GM23338 (cell line): ENCODE results near the gene COL8A2. TPM values are rescaled to one million over a fixed set of nuclear protein-coding genes. Genes with fewer than 3 reads are reported as not detected.

ENCODE experiments used
- ATAC-seq: fragments of 200-7000 bp; cut with Tn5 transposase; 3 replicates; pipeline ENCODE4 v1.9.1; 2020
- DNase-seq: peaks from one replicate; pipeline ENCODE4 v3.0.0-alpha.2; 2015; ENCODE audit warnings: low spot score
- H2AFZ ChIP-seq: fragments of 200-600 bp; sonication (generic); 2 replicates; pipeline ENCODE4 v1.8.0; 2016; ENCODE audit warnings: antibody characterized with exemption, mild to moderate bottlenecking, moderate library complexity
- H3F3A ChIP-seq: fragments of 200-600 bp; sonication (generic); replicated peaks from 2 replicates; pipeline ENCODE4 v1.8.0; 2017; ENCODE audit warnings: antibody characterized with exemption, mixed run types, low read depth
- H3K27ac ChIP-seq: fragments of 200-600 bp; sonication (generic); 2 replicates; pipeline ENCODE4 v1.6.1; 2016; ENCODE audit warnings: low read depth
- H3K27me3 ChIP-seq: fragments of 200-600 bp; sonication (generic); 2 replicates; pipeline ENCODE4 v1.8.0; 2016; ENCODE audit warnings: mild to moderate bottlenecking, mixed run types, moderate library complexity; ENCODE audit not compliant: insufficient read depth
- H3K36me3 ChIP-seq: fragments of 200-600 bp; sonication (generic); 2 replicates; pipeline ENCODE4 v1.8.0; 2016; ENCODE audit warnings: mild to moderate bottlenecking; ENCODE audit not compliant: insufficient read depth
- H3K4me1 ChIP-seq: fragments of 200-600 bp; sonication (generic); 2 replicates; pipeline ENCODE4 v1.8.0; 2016; ENCODE audit warnings: mild to moderate bottlenecking, moderate library complexity; ENCODE audit not compliant: insufficient read depth
- H3K4me2 ChIP-seq: fragments of 200-600 bp; sonication (generic); 2 replicates; pipeline ENCODE4 v1.7.1; 2017; ENCODE audit warnings: mixed run types
- H3K4me3 ChIP-seq: fragments of 200-600 bp; sonication (generic); 2 replicates; pipeline ENCODE4 v1.6.1; 2016; ENCODE audit warnings: mixed run types
- H3K79me2 ChIP-seq: fragments of 200-600 bp; sonication (generic); replicated peaks from 2 replicates; pipeline ENCODE4 v1.8.0; 2017; ENCODE audit warnings: mild to moderate bottlenecking; ENCODE audit not compliant: insufficient read depth
- H3K9me2 ChIP-seq: fragments of 200-600 bp; sonication (generic); 2 replicates; pipeline ENCODE4 v1.8.0; 2017; ENCODE audit not compliant: insufficient read depth
- H4K20me1 ChIP-seq: fragments of 200-600 bp; sonication (generic); replicated peaks from 2 replicates; pipeline ENCODE4 v1.8.0; 2017; ENCODE audit warnings: mild to moderate bottlenecking; ENCODE audit not compliant: insufficient read depth
- H3K27ac Mint-ChIP-seq: 2 replicates; pipeline ENCODE4 v1.8.0; 2020; ENCODE audit warnings: inconsistent platforms, mild to moderate bottlenecking, moderate library complexity, mixed read lengths
- H3K27me3 Mint-ChIP-seq: 3 replicates; pipeline ENCODE4 v1.8.0; 2022; ENCODE audit warnings: low read depth, mild to moderate bottlenecking, moderate library complexity, mixed read lengths, inconsistent platforms; ENCODE audit not compliant: insufficient read depth, poor library complexity
- H3K36me3 Mint-ChIP-seq: 3 replicates; pipeline ENCODE4 v1.8.0; 2021; ENCODE audit warnings: low read depth, mild to moderate bottlenecking, inconsistent platforms, moderate library complexity, mixed read lengths
- H3K4me1 Mint-ChIP-seq: 3 replicates; pipeline ENCODE4 v1.8.0; 2020; ENCODE audit warnings: mild to moderate bottlenecking, inconsistent platforms, mixed read lengths
- H3K4me3 Mint-ChIP-seq: 3 replicates; pipeline ENCODE4 v1.8.0; 2021; ENCODE audit warnings: moderate library complexity, mild to moderate bottlenecking, inconsistent platforms, mixed read lengths
- H3K9me3 Mint-ChIP-seq: 3 replicates; pipeline ENCODE4 v1.8.0; 2020; ENCODE audit warnings: moderate library complexity, mild to moderate bottlenecking, inconsistent platforms, mixed read lengths
- CREB1 ChIP-seq: fragments of 250-450 bp; sonication (Bioruptor Pico); IDR thresholded peaks from 2 replicates; pipeline ENCODE4 v1.5.0; 2020; ENCODE audit warnings: low read depth, mild to moderate bottlenecking, moderate library complexity
- CTCF ChIP-seq, 2 experiments: fragments of 200-600 bp in 1 of 2; sonication (generic) in 1 of 2; conservative IDR thresholded peaks; 2 replicates each; pipeline versions ENCODE4 v1.5.1 to v1.6.1; 2016 to 2017; ENCODE audit warnings: antibody characterized with exemption in 2 of 2, low read depth in 2 of 2, mild to moderate bottlenecking in 2 of 2, moderate library complexity in 1 of 2
- EZH2 ChIP-seq: fragments of 200-600 bp; sonication (generic); IDR thresholded peaks from one replicate; pipeline ENCODE4 v1.8.0; 2017; ENCODE audit warnings: antibody characterized with exemption, mild to moderate bottlenecking, low read depth; ENCODE audit not compliant: unreplicated experiment
- EZH2phosphoT487 ChIP-seq: fragments of 200-600 bp; sonication (generic); IDR thresholded peaks from one replicate; pipeline ENCODE4 v1.8.1; 2018; ENCODE audit warnings: antibody characterized with exemption; ENCODE audit not compliant: unreplicated experiment
- NANOG ChIP-seq: IDR thresholded peaks from 2 replicates; pipeline ENCODE4 v1.6.1; 2016; ENCODE audit warnings: antibody characterized with exemption, borderline replicate concordance
- POLR2AphosphoS5 ChIP-seq: IDR thresholded peaks from 2 replicates; pipeline ENCODE4 v1.6.1; 2016; ENCODE audit warnings: antibody characterized with exemption, low read depth
- REST ChIP-seq: IDR thresholded peaks from one replicate; pipeline ENCODE4 v1.6.1; 2018; ENCODE audit warnings: antibody characterized with exemption; ENCODE audit not compliant: unreplicated experiment
- ZNF114 ChIP-seq: fragments of 250-450 bp; sonication (Bioruptor Pico); IDR thresholded peaks from 2 replicates; pipeline ENCODE4 v1.5.0; 2020; ENCODE audit warnings: mild to moderate bottlenecking, moderate library complexity
- ZNF462 ChIP-seq: fragments of 250-450 bp; sonication (Bioruptor Pico); IDR thresholded peaks from 2 replicates; pipeline ENCODE4 v1.5.0; 2020; ENCODE audit warnings: mild to moderate bottlenecking, moderate library complexity
- polyA plus RNA-seq: library from polyadenylated mRNA; unstranded; fragments of >200 nt; fragmentation: Nextera tagmentation; extraction: Ambion mirVana; gene quantifications from 2 replicates; pipeline ENCODE4 v1.2.1, GENCODE V29; 2016
- total RNA-seq: library from RNA; depleted of rRNA; stranded (reverse); fragments of >200 nt; shearing (Covaris generic); gene quantifications from 2 replicates; pipeline ENCODE4 v1.2.3, GENCODE V29; 2014
- TF ChIP-seq, protein P1 (sequence below): IDR thresholded peaks from 2 replicates; pipeline ENCODE4 v1.6.1; 2016; ENCODE audit warnings: antibody characterized with exemption

The COL8A2 gene
- total and polyA plus RNA-seq, 2 experiments from 2014 or later = 0.95 to 4.9 TPM

DNA sequence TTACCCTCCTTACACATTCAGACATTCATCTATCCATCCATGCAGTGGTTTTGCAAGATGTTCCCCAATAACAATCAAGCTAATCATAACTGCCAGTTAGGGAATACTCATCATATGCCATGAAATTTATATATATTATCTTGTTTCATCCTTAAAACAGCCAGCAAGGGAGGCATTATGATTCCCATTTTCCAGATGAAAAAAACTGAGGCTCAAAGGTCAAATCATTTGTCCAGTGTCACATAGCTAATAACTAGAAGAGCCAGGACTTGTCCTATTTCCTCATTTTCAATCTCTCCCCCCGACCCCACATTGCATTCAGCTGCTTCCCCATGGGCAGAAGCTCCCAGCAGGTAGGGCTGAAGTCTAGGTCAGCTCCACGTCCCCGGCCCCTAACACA, 7.0 kb upstream of the COL8A2 start:
- no peak for DNase-seq
- H3K27ac Mint-ChIP-seq = no peak overlapping the region
- no peak for TF ChIP-seq POLR2AphosphoS5
- TF ChIP-seq NANOG = no peak
- no peak for TF ChIP-seq CREB1 (CRISPR knock-in tag)
- no peak for TF ChIP-seq EZH2
- Histone ChIP-seq H2AFZ (no peak overlapping the region), H4K20me1 (no peaks in the 10 kb centered on the region), H3K27me3 (no peaks in the 10 kb centered on the region), H3K79me2 (no peaks in the 10 kb centered on the region), H3K4me2 (no peak overlapping the region), H3K36me3 (no peaks in the 10 kb centered on the region), H3K4me3 (no peak overlapping the region), H3K9me2 (no peaks in the 10 kb centered on the region), H3K4me1 (peaks cover 3% of the 10 kb centered on the region), H3F3A (peaks cover 6% of the 10 kb centered on the region; the same call in 1 of the 2 replicates), H3K27ac (no peak overlapping the region)
- no peaks in the 10 kb centered on the region for H3K9me3 Mint-ChIP-seq
- peaks cover 20% of the 10 kb centered on the region for H3K27me3 Mint-ChIP-seq
- peaks cover under 1% of the 10 kb centered on the region; the same call in 1 of the 3 replicates for H3K36me3 Mint-ChIP-seq
- H3K4me1 Mint-ChIP-seq = peaks cover 13% of the 10 kb centered on the region; the same call in 2 of the 3 replicates
- H3K4me3 Mint-ChIP-seq = no peak overlapping the region
- ATAC-seq = no peak

GRCh38 chr1:36128905-36129206, 3.8 kb upstream of the COL8A2 start:
- no peak overlapping the region for H3K4me2 ChIP-seq
- no peak overlapping the region for H3K27ac ChIP-seq
- peaks cover 23% of the 10 kb centered on the region for H3K27me3 ChIP-seq
- peaks cover 6% of the 10 kb centered on the region; the same call in 1 of the 2 replicates for H3K4me1 ChIP-seq
- DNase-seq (no peak), ATAC-seq (no peak)
- no peak overlapping the region for H2AFZ ChIP-seq
- Mint-ChIP-seq H3K4me1 (peaks cover 10% of the 10 kb centered on the region), H3K36me3 (no peaks in the 10 kb centered on the region), H3K4me3 (no peak overlapping the region), H3K9me3 (no peaks in the 10 kb centered on the region), H3K27me3 (peaks cover 37% of the 10 kb centered on the region), H3K27ac (no peak overlapping the region)
- H3K9me2 ChIP-seq = no peaks in the 10 kb centered on the region
- H4K20me1 ChIP-seq = no peaks in the 10 kb centered on the region
- H3K79me2 ChIP-seq = no peaks in the 10 kb centered on the region
- H3K36me3 ChIP-seq = no peaks in the 10 kb centered on the region
- no peak overlapping the region for H3K4me3 ChIP-seq
- H3F3A ChIP-seq = no peaks in the 10 kb centered on the region
- TF ChIP-seq CREB1 (CRISPR knock-in tag) (no peak), POLR2AphosphoS5 (no peak), EZH2phosphoT487 (no peak), REST (no peak), EZH2 (no peak), ZNF462 (CRISPR knock-in tag) (no peak), ZNF114 (CRISPR knock-in tag) (no peak), CTCF (conservative IDR thresholded peaks at IDR 0.05; ENCODE audit: low read depth in 2 of 2) (no peak)
- TF ChIP-seq, protein P1, sequence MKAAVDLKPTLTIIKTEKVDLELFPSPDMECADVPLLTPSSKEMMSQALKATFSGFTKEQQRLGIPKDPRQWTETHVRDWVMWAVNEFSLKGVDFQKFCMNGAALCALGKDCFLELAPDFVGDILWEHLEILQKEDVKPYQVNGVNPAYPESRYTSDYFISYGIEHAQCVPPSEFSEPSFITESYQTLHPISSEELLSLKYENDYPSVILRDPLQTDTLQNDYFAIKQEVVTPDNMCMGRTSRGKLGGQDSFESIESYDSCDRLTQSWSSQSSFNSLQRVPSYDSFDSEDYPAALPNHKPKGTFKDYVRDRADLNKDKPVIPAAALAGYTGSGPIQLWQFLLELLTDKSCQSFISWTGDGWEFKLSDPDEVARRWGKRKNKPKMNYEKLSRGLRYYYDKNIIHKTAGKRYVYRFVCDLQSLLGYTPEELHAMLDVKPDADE = no peak
